HG02870 (cell line): ENCODE data around the gene GAMT.
"Not testable (repeated sequence)": the region's sequence is repeated elsewhere in the genome, so short reads cannot be mapped to it uniquely, and the experiment has no call there.

ENCODE experiments used
- ATAC-seq: cut with Tn5 transposase; IDR thresholded peaks from one replicate; pipeline ENCODE4 v1.9.1; 2021; ENCODE audit warnings: mild to moderate bottlenecking, moderate library complexity; ENCODE audit not compliant: unreplicated experiment

GAMT gene

GRCh38 chr19:1434040-1434366 is 32.7 kb upstream of the GAMT start:
- ATAC-seq = no peak

DNA sequence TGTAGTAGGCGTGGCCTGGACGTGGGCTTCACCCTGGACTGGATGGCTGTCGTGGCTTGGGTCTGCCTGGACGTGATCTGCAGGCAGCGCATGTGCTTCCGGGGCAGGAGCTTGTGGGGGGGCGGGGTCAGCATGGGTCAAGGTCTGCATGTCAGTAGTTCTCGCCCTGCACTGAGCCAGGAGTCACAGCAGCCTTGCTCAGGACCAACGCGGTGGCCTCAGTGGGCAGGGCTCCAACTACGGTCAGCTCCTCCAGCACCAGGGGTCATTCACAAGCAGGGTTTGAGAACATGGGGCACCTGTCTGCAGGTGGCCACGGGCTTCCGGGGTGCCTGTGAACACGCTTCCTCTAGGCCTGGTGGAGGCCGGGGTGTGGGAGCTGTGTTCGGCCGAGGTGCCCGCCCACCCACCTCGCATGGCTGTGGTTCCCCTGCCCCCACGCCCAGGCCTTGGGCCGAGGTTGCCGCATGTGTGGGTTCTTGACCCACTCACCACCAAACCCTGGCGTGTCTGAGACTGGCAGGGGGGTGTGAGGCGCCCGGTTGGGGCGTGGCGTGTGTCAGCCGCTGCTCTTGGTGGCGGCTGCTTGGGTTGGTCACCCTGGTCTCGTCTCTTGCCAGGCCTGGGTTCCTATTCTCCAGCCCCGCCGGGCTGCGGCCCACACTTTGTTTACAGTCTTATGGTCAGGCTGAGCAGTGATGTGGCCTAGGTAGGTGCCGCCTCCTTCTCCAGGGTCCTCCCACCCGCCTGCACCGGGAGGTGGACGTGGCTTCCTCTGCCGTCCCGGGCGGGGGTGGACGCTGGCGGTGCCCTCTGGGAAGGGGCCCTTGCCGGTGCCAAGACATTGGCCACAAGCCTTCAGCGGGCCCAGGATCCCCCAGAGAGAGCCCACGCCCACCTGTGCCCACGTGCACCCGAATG is 32.0 kb upstream of the GAMT start:
- no peak for ATAC-seq

DNA sequence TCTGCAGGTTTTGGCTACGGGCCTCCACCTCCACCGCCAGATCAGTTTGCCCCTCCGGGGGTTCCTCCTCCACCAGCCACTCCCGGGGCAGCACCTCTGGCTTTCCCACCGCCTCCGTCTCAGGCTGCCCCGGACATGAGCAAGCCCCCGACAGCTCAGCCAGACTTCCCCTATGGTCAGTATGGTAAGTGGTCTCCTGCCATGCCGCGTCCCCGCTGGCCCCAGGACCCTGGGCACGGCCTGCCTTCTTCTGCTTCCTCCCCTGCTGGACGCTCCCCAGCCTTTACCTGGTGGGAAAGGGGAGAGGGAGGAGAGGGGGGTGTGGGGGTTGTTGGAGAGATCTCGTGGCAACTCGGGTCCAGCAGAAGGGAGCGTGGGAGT is 31.2 kb upstream of the GAMT start:
- no peak for ATAC-seq

- ATAC-seq = no peak
Measured at GRCh38 chr19:1431759-1432506, 30.6 kb upstream of the GAMT start.

DNA sequence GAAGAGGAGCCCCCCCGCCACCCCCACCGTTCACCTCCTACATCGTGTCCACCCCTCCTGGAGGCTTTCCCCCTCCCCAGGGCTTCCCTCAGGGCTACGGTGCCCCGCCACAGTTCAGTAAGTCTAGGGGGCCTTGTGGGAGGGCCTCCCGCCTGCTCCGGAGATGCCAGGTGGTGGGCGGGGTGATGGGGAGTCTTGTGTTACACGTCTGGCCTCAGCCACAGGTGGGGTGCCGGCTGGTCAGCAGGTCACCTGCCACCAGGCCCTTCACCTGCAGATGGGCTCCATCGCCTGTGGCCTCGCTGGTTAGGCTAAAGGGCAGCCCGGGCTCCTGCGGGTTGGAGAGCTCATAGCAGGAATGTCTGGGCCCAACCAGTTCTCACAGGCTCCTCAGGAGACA is 28.9 kb upstream of the GAMT start:
- ATAC-seq = no peak

GRCh38 chr19:1429750-1430149 is 28.4 kb upstream of the GAMT start:
- no peak for ATAC-seq

DNA sequence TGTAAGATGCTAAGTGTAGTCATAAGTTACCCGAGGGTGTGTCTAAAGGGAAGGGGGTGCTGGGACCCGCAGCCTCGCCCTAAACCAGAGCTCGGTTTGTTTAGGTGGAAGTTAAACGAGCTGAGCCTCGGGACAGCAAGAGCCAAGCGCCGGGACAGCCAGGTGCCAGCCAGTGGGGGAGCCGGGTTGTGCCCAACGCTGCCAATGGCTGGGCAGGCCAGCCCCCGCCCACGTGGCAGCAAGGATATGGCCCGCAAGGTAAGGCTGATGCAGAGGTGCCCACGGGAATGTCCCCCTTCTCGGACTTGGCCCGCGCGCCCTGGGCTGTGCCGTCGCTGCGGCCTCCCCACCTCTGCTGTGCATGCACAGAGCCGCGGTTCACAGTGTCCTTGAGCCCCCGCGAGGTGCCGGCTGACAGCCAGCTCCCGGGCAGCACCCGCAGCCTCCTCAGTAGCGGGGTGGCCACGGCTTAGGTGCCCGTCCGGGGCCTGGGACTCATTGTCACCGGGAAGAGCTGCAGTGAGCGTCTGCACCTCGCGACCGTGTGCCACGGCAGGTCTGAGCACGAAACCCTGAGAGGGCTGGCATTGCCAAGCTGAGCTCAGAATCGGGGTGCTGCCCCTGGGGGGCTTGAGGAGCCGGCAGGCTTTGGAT is 27.5 kb upstream of the GAMT start:
- no peak for ATAC-seq

DNA sequence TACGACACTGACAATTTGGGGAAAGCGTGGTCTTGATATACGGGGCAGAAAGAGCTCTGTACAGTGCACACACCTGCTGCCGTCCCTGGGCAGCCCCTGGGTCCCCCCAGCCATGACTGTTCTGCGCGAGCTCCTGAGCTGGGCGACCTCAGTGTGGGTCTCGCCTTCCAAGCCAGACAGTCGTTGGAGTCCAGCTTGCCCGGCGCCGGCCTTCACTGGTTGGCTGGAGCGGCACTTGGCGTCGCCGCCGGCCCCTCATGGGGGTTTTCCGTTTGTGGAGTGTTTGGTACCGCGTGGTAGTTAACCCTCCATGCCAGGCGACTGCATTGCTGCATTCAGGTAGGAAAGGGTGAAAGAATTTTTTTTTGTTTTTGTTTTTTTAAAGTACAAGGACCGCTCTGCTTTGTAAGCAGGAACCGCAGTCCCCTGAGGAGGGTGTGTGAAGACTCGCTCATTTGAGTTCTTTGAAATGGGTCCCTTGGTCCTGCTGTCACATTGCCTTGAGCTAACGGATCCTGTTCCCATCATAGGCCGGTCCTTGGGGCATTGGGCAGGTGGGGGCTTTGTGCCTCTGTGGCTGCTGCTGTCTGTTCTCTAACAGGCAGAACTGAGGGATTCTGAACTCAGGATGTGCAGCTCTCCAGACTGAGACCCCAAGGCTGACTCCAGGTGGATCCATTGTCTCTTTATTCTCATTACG is 26.0 kb upstream of the GAMT start:
- no peak for ATAC-seq

GRCh38 chr19:1426736-1427135 is 25.4 kb upstream of the GAMT start:
- ATAC-seq = no peak

- ATAC-seq = no peak
Measured at GRCh38 chr19:1425902-1426301, 24.6 kb upstream of the GAMT start.

GRCh38 chr19:1425102-1425837 is 23.9 kb upstream of the GAMT start:
- no peak for ATAC-seq

DNA sequence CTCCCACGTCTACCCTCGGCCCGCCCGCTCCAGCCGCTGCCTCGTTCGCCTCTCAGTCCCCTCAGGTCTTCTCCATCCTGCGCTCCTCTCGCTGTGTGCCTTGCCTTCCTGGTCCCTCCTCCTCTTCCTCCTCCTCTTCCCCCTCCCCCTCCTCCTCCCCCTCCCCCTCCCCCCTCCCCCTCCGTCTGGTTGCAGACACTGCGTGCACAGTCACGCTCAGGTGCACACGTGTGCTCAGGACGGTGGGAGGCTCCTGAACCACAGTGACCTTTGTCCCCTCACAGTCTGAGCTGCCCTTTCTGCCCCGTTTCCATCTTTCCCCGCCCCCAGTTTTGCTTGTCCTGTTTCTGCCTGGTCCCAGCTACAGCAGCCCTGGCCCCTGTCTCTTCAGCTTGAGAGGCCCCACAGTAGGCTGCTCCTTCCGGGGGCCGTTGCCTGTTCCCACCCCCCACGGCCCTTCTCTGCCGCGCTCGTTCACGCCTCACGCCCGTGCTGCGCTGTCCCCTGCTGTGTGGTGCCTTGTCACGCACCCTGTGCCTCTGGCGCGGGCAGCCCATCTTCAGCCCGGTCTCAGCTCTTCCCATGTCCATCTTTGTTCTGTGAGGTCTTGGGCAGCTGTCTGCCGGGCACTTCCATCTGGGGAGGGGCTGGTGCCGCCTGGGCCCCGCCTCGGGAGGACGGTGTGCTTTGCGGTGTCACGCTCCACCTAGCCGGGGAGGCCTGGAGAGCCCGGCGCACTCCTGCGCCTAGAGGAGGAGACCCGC is 23.0 kb upstream of the GAMT start:
- no peak for ATAC-seq

DNA sequence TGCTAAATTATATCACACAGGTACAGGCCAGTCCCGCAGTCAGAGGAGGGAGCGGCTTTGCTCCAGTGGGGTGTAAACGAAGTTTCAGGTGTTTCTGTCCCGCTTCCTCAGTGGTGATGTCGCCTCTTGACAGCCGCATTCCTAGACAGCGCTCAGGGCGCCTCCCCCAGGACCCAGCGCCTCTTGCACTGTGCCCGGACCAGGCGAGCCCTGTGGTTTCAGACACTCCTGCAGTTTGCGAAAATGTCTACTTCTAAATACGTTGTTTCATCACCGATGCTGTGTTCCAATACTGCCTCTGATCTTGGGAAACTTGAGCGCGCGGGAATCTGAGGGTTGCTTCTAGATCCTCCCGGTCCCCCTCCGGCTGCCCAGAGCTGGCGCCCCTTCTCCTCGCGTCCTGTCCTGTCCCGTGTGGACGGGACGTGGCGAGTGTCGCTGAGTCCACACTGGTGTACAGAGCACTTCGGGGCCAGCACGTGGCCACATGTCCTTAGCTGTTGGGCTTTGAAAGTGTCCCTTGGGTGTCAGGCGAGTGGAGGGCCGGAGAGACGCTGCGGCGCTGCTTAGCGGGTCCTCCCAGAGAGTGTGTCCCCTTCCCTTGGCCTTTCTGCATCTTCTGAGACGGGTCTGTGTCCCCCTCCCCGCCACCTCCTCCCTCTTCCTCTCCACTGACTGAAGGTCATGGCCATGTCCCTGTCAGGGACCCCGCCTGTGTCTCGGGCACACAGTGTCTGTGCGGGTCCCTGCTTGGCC is 22.3 kb upstream of the GAMT start:
- no peak for ATAC-seq

DNA sequence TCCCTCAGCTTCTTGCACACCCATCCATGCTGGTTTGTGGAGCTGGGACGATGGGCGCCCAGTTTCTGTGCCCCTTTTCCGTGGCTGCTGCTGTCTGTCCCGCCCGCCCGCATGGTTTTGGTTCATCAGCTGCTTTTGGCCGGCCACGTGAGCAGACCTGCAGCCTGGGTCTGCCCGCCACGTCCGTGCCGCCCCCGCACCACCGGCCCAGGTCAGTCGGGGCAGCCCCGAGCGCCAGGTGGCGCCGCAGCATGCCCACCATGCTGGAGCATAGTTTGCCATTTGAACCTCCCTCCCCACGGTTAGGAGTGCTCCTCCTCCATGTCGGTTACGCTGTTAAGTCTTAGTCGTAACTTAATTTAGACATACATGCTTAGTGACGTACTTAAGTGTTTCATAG is 21.6 kb upstream of the GAMT start:
- ATAC-seq = no peak

GRCh38 chr19:1422360-1422759 is 21.0 kb upstream of the GAMT start:
- no peak for ATAC-seq

GRCh38 chr19:1421958-1422305 is 20.6 kb upstream of the GAMT start:
- no peak for ATAC-seq

DNA sequence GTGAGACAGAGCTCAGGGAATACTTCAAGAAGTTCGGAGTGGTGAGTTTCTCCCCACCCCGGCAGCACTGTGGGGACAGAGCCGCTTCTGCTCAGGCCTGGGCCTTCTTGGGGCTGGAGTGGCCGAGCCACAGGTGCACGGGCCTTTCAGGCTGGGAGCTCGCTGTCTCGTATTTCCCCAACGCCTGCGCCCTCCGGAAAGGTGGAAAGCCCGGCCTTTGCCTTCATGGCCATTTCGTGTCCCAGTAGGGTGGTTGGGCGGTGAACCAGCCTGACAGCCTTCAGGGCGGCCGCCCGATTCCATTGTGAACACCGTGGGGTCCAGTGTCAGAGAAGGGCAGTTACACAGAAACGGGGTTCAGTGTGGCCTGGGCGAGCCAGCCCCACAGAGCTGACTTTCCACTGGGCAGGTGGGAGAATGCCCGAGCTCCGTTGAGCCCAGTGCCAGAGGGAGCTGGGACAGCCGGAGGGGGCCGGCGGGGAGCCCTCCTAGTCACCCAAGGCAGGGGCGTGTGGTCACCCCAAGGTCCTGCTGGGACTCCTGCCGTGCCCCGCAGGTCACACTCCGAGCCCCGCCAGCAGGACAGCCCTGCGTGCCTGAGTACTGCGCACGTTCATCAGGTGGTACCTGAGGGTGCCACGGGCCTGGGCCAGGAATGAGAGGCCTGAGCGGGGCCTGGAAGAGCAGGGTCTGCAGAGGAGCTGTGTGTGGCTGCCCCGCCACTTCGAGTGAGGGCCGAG is 20.0 kb upstream of the GAMT start:
- ATAC-seq = no peak

GRCh38 chr19:1420590-1420989 is 19.2 kb upstream of the GAMT start:
- ATAC-seq = no peak

GRCh38 chr19:1420085-1420484 is 18.7 kb upstream of the GAMT start:
- not testable (repeated sequence) for ATAC-seq
